WTC11 (cell line): ENCODE results near the gene HOXA9.

ENCODE experiments used
- NR2C2 ChIP-seq: sonication (generic); formaldehyde crosslinking; IDR thresholded peaks from 2 replicates; pipeline ENCODE4 v1.8.0; 2022; ENCODE audit warnings: mild to moderate bottlenecking, missing genetic modification reagents
- RELA ChIP-seq: sonication (generic); formaldehyde crosslinking; IDR thresholded peaks from 2 replicates; pipeline ENCODE4 v1.8.1; 2022; ENCODE audit warnings: missing genetic modification reagents, mild to moderate bottlenecking, borderline replicate concordance
- SP1 ChIP-seq: sonication (generic); formaldehyde crosslinking; conservative IDR thresholded peaks from 2 replicates; pipeline ENCODE4 v1.8.1; 2022; ENCODE audit warnings: missing genetic modification reagents
- TF ChIP-seq, protein P1 (sequence below): sonication (generic); formaldehyde crosslinking; IDR thresholded peaks from 2 replicates; pipeline ENCODE4 v1.8.0; 2023; ENCODE audit warnings: missing genetic modification reagents, mild to moderate bottlenecking, borderline replicate concordance

DNA sequence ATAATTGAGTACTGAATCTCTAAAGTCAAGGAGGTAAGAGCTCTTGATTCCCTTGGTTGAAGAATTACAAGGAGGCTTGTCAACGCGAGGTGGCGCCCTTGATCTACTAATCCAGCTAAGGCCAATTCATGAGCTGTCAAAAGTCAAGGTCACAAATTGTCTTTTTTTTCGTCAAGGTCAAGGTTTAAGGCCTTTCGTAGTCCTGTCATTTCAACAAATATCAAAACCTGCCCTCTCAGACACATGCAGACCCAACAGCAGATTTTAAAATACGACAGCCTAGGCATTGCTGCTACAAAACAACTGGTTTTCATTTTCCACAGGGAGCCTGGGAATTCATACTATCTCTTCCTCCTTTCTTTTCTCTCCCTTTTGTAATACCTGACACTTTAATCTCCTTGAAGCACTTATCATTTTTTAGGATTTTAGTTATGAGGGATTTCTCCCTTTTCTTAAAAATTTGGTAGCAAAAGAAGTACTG is 31.0 kb upstream of the HOXA9 start:
- TF ChIP-seq SP1 (CRISPR knock-in tag) (no peak), NR2C2 (CRISPR knock-in tag) (no peak), RELA (CRISPR knock-in tag) (no peak)
- TF ChIP-seq, protein P1, sequence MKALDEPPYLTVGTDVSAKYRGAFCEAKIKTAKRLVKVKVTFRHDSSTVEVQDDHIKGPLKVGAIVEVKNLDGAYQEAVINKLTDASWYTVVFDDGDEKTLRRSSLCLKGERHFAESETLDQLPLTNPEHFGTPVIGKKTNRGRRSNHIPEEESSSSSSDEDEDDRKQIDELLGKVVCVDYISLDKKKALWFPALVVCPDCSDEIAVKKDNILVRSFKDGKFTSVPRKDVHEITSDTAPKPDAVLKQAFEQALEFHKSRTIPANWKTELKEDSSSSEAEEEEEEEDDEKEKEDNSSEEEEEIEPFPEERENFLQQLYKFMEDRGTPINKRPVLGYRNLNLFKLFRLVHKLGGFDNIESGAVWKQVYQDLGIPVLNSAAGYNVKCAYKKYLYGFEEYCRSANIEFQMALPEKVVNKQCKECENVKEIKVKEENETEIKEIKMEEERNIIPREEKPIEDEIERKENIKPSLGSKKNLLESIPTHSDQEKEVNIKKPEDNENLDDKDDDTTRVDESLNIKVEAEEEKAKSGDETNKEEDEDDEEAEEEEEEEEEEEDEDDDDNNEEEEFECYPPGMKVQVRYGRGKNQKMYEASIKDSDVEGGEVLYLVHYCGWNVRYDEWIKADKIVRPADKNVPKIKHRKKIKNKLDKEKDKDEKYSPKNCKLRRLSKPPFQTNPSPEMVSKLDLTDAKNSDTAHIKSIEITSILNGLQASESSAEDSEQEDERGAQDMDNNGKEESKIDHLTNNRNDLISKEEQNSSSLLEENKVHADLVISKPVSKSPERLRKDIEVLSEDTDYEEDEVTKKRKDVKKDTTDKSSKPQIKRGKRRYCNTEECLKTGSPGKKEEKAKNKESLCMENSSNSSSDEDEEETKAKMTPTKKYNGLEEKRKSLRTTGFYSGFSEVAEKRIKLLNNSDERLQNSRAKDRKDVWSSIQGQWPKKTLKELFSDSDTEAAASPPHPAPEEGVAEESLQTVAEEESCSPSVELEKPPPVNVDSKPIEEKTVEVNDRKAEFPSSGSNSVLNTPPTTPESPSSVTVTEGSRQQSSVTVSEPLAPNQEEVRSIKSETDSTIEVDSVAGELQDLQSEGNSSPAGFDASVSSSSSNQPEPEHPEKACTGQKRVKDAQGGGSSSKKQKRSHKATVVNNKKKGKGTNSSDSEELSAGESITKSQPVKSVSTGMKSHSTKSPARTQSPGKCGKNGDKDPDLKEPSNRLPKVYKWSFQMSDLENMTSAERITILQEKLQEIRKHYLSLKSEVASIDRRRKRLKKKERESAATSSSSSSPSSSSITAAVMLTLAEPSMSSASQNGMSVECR (CRISPR knock-in tag): no peak
